GM19025 (cell line): ENCODE data around the gene PCCA.
"Not testable (repeated sequence)": the region's sequence is repeated elsewhere in the genome, so short reads cannot be mapped to it uniquely, and the experiment has no call there.

ENCODE experiments used
- ATAC-seq: cut with Tn5 transposase; IDR thresholded peaks from one replicate; pipeline ENCODE4 v1.9.1; 2021; ENCODE audit warnings: mild to moderate bottlenecking, low read depth, moderate library complexity; ENCODE audit not compliant: unreplicated experiment

Gene PCCA

DNA sequence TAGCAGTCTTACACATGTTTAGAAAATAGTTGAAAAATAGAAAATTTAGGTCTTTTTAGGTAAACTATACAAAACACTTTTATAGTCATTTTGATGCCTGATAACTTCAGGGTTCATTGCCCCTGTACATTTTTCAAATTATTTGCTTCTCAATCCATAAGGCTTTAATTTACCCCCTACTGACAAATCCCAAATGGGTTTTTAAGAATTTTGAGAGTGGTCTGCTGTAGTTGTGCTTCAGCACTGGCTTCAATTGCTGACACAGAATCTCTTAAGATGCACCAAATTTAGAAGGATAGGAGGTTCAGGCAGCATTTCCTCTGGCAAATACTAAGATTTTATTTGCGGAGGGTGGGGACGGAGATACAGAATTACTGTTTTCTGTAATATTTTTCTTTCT is 89.4 kb downstream of the PCCA start:
- no peak for ATAC-seq

DNA sequence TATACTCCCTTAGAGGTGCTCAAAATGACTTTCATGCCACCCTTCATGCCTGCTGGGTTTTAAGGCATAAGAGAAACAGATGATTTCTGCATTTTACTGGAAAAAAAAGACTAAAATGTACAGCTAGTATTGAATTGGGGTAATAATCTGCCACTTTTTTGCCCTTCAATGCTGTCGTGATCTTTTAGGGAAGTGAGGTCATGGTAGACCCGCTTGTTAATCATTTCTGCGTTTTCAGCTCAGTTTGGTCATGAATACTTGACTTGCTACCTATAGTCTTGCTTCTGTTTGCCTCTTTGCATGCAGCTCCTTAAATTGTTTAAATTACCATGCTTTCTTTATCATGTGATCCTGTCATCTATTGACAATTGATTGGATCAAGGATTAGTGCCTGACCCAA is 90.4 kb downstream of the PCCA start:
- ATAC-seq, result no peak

DNA sequence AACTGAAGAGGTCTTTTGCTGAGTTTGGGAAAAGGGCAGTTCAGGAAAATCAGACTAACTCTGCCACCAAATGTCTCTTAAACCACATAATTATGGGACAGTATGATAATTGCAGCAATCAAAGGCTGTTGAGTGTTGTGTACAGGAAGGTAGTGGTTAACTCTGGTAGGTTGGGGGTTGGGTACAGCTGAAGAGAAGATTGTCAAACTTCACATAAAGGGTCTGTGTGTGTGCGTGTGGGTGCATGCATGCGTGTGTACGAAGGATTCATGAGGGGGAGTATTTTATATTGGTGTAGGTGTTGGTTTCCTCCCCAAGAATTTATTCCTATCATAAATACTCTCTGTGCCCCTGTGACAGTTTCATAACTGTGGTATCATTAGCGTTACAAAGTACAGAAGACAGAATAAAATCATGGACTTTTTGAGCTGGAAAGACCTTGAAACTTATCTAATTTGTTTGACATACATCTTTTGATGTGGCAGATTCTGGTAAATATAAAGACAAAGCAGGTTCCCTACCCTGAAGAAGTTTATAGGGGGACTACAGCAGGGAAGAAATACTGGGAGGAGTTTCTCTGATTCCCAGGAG is 94.1 kb downstream of the PCCA start:
- no peak for ATAC-seq

DNA sequence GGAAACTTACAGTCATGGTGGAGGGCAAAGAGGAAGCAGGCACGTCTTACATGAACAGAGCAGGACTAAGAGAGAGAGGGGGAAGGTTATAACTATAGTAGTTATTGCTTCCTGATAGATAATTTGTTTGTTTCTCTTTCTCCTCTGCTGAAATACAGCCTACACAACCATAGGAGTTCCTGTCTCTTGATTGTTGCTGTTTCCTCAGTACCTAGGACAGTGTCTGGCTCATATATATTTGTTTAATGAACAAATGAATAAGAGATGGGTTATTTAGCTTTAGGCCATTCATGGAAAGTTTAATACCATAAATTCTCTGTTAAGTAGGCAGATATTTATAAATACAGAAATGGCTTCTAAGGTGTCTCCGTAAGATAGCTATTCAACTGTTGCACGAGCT is 95.2 kb downstream of the PCCA start:
- no peak for ATAC-seq

DNA sequence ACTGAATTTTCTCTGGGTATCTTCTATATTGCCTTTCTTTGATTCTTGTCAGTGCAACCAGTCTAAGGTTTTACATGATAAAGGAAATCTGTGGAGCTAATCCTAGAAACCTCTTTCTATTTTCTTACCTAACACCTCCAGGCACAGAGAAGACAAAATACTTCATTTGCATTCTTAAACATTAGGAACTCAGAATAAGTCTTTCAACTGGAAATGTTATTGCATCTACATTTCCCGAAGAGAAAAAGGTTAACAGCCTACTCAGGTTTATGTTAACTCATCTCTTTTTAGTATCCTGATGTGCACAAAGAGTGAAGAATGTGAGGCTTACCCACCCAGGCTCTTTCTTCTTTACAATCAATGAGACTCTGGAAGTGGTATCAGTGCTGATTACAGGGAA is 106.7 kb downstream of the PCCA start:
- no peak for ATAC-seq

DNA sequence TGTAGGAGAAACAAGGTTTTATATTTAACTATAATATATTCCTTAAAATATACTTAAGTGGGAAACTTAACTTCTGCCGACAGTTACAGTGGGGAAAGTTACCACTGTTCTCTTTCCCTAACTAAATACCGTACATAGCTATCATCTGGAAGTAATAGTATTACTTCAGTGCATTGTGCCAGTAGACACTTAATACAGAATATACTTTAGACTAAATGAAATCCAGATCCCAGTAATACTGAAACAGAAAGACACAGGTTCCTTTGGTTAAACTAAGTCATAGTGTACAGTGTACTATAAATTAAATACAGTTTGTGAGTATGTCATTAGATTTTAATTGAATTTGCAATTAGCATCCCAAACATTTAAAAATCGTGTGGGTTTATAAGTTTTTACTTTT is 107.5 kb downstream of the PCCA start:
- ATAC-seq, result no peak

DNA sequence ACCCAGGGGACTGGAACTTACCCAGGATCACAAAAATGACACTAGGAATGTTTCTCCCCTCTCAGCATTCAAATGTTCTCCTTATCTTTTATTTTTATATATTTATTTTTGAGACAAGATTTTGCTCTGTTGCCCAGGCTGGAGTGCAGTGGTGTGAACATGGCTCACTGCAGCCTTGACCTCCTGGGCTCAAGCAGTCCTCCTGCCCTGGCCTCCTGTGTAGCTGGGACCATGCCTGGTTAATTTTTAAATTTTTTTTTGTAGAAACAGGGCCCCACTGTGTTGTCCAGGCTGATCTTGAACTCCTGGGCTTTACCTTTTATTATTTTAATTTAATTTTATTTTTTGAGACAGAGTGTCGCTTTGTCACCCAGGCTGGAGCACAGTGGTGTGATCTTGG is 108.2 kb downstream of the PCCA start:
- no peak for ATAC-seq

DNA sequence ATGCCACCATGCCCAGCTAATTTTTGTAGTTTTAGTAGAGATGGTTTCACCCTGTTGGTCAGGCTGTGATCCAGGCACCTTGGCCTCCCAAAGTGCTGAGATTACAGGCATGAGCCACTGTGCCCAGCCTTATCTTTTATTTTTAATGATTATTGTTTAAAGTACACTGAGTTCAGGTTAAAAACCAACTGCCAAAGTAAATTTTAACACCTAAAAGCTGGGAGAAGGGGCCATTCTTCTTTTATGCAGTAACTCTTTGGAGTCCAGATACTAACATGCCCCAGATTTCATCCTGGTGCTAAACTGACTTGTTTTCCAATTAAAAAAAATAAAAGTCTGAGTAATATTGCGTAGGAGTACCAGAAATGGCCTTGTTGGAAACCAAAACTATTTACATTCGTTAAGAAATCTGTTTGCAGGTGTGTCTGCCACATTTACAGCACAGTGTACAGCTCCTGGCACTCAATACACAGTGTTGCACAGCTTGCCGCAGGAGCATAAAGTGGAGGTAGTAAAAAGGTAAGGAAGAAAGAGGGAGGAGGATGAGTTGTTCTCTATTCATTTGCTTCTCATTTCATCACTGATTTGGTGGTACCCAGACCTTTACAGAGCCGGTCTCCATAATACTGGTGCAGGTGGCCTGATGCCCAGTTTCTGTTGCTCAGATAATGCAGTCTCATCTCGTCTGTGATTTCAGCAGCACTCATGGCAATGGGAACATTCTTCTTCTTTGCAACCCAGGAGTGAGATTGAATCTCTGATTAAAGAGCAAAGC is 108.9 kb downstream of the PCCA start:
- no peak for ATAC-seq

DNA sequence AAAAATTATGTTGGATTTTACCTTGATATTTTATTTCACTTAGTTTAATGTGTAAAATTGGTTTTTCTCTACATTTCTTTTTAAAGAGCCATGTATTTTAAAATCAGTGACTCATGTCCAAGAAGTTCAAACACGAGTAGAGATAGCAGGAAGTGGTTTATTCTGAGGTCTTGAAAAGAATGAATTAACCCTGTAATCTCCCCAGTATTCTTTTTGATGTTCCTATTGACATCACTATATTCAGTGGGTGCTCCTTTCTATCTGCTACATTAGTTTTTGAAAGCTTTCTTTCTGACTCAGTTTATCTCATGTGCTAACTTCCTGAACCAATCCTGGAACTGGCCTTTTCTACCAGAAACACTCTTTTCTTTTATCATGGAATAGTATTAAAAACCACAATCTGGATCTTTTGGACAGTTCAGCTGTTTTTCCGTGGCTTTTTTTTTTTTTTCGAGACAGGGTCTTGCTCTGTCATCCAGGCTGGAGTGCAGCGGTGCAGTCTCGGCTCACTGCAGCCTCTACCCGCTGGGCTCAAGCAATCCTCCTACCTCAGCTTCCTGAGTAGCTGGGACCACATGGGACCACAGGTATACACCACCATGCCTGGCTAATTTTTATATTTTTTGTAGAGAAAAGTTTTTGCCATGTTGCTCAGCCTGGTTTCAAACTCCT is 114.9 kb downstream of the PCCA start:
- ATAC-seq, result no peak

DNA sequence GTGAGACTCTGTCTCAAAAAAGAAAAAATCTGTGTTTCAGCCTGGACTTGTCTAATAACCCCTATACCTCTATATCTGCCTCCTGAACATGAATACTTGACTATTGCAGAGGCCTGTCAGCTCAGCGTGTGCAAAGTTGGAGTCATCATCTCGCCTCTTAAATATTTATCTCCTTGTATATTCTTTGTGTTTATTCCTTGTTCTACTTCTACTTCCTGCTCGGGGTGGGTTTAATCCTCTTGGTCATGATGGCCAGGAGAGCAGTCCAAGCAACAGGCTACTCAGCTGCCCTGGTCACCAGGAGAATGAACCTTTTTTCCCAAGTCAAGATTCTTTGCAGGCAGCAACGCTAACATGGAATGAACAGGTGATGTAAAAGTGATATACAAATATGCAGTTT is 119.1 kb downstream of the PCCA start:
- ATAC-seq, result no peak

DNA sequence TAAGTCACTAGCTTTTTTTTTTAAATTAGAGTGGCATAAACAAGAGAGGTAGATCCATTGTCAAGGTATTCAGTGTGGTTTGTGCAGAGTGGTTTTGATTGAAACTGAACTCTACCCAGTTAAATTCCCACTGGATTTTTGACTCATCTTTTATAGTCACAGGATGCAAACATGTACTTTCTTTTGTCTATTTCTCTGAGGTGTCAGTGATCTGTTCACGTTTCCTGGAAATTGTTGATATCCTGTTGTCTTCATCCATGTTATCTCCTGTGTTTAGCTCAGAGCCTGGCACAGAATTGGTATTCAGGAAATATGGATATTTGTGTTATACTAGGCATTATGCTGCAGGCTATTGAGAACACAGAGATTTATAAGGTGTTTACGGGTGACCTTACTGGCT is 119.7 kb downstream of the PCCA start:
- ATAC-seq, result no peak

DNA sequence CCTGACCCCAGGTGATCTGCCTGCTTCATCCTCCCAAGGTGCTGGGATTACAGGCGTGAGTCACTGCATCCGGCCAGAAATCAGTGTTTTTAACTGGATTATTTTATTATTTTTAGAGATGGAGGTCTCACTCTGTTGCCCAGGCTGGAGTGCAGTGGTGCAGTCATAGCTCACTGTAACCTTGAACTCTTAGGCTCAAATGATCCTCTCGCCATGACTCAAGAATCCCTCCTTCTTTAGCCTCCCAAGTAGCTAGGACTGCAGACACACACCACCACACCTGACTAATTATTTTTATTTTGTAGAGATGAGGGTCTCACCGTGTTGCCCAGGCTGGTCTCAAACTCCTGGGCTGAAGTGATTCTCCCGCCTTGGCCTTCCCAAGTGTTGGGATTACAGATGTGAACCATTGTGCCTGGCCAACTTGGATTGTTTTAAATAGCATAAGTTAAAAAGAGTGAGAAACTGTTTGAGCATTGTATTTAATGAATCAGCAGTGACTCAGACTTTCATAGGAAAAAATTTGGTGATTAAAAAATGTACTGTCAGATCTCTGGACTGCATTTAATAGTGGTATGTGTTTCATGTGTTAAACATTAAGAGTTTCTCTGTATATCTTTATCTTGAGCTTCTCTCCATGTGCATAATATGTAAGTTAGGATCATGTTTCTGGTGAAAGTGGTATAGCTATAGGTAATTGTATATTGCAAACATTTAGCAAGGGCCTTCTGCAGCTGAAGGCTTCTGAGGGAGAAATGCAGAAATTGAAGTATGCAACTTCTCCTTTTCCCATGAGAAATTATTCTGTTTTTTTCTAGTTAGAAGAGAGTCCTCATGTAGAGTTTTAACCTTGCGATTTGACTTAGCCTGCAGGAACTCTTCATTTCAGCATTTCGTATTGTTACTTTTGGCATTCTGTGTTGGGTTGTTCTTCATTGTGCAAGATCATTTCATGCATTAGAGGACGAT is 121.2 kb downstream of the PCCA start:
- ATAC-seq, result no peak

DNA sequence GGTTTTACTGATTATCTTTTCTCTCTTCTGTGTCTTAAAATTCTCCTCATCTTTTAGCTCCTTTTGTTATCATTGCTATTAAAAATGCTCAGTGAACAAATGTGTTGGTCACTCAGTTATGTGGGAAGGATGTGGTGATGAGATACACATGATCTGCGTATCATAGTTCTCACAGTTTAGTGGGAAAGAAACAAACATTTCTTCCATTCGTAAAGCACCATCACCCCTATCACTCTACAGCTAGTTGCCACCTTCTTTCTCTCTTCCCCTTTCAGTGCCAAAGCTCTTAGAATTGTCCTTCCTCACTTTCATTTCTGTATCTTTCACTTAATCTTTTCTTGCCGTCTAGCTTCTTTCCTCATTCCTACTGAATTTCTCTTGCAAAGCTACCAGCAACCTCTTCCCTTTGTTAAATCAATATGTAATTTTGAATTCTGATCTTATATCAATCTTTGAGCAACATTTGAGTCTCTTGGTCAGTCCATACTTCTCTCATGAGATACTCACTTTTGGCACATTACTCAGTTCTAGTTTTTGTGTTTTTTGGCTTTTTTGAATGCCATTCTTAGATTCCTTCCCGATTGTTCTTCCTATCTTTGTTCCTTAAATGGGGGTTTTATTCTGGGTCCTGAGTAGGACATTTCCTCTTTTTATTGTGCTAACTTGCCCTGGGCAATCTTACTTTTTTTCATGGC is 122.3 kb downstream of the PCCA start:
- no peak for ATAC-seq

DNA sequence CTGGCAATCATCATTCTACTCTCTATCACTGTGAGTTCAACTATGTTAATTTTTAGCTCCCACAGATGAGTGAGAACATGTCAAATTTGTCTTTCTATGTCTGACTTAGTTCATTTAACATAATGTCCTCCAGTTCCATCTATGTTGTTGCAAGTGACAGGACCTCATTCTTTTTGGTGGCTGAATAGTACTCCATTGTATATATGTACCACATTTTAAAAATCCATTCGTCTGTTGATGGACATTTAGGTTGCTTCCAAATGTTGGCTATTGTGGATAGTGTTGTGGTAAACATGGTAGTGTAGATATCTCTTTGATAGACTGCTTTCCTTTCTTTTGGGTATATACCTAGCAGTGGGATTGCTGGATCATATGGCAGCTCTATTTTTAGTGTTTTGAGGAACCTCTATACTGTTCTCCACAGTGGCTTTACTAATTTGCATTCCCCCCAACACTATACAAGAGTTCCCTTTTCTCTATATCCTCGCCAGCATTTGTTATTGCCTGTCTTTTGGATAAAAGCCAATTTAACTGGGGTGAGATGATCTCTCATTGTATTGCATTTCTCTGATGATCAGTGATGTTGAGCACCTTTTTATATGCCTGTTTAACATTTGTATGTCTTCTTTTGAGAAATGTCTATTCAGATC is 124.1 kb downstream of the PCCA start:
- ATAC-seq, result no peak

DNA sequence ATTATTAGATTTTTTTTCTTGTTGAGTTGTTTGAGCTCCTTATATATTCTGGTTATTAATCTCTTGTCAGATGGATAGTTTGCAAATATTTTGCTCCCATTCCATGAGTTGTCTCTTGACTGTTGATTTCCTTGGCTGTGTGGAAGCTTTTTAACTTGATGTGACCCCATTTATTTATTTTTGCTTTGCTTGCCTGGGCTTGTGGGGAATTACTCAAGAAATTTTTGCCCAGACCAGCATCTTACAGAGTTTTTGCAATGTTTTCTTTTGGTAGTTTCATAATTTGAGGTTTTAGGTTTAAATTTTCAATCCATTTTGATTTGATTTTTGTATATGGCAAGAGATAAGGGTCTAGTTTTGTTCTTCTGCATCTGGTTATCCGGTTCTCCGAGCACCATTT is 124.7 kb downstream of the PCCA start:
- no peak for ATAC-seq

DNA sequence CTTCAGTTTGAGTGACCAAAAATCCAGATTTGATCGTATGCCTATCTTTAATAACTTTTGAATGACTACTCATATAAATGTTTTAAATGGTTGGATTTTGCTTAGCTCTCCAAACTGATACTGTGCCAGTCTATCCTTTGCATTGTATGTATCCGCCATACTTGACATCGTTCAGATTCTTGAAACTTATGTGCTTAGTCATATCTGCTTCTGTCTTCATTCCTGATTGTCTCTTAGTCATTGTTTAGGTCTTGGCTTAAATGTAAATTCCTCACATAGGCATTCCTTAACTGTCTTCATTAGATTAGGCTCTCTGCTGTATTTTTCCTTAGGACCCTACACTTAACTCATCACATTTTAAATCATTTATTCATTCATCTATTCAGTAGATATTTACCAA is 126.0 kb downstream of the PCCA start:
- ATAC-seq, result no peak

DNA sequence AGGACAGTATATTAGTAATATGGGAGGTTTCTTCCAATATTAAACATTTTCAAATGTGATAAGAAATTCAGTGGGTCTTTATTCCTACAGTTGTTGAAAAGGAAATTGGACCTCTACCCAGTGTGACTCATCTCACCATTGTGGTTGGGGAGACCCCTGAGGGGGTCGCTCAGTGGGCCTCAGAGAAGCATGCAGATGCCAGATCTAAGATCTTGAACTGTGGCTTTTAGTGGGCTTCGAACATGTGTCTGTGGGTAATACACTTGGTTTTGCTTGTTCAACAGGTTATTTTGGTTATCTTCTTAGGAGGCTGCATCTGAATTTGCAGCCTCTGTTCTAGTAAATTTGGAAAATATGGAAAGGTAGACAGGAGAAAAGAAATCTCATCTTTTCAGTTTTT is 132.3 kb downstream of the PCCA start:
- ATAC-seq, result no peak

DNA sequence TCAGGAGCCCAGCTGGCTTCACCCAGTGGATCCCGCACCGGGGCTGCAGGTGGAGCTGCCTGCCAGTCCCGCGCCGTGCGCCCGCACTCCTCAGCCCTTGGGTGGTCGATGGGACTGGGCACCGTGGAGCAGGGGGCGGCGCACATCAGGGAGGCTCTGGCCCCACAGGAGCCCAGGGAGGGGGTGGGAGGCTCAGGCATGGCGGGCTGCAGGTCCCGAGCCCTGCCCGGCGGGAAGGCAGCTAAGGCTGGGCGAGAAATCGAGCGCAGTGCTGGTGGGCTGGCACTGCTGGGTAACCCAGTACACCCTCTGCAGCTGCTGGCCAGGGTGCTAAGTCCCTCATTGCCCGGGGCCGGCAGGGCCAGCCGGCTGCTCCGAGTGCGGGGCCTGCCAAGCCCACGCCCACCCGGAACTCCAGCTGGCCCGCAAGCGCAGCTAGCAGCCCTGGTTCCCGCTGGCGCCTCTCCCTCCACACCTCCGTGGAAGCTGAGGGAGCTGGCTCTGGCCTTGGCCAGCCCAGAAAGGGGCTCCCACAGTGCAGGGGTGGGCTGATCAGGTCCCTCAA is 135.2 kb downstream of the PCCA start:
- ATAC-seq, result not testable (repeated sequence)

DNA sequence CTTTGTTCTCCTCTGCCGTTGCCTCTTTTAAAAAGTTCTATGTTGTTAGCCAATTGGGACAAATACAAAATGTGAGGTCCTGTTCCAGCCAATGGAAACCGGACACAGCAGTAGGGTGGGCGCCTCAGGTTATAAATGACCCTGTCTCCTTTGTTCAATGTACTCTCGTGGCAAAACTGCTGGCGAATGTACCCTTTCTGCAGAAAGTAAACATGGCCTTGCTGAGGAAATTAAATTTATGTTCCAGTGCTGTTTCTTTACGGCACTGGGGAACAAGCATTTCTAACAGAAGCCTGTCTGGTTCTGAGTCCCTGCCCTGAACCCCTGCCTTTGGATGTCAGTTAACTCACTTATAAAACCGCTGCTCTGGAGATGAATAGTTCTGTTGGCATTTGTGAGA is 140.7 kb downstream of the PCCA start:
- no peak for ATAC-seq
